Mammary epithelial cell (primary cell): Measurements from ENCODE around the gene HTRA3.

Experiments
- CTCF ChIP-seq, 2 donors: IDR thresholded peaks in 1 of 2; conservative IDR thresholded peaks in 1 of 2; 2 replicates each; pipeline ENCODE4 v1.5.1; 2011 to 2012; ENCODE audit warnings: inconsistent platforms in 2 of 2, low read length in 2 of 2, mild to moderate bottlenecking in 2 of 2, control low read depth in 1 of 2, low read depth in 1 of 2; ENCODE audit not compliant: insufficient read depth in 1 of 2; ENCODE audit errors: extremely low read depth in 1 of 2
- EZH2 ChIP-seq: IDR thresholded peaks from 2 replicates; pipeline ENCODE4 v1.6.1; 2012; ENCODE audit warnings: low read length, inconsistent platforms, borderline replicate concordance

- no peak for TF ChIP-seq CTCF (conservative IDR thresholded peaks at IDR 0.05 in 1 of 2, IDR thresholded peaks at IDR 0.05 in 1 of 2; ENCODE audit: extremely low read depth in 1 of 2, insufficient read depth in 1 of 2, low read depth in 1 of 2, low read length in 2 of 2)
- no peak for TF ChIP-seq EZH2
Measured at GRCh38 chr4:8289956-8290700, 20.6 kb downstream of the HTRA3 start.
